ENCODE results near the gene TUBB4B. TPM values are rescaled to one million over a fixed set of nuclear protein-coding genes. Genes with fewer than 3 reads are reported as not detected.

Gene TUBB4B
- total RNA-seq, 1 donor from 2014 or later = 357 TPM

GRCh38 chr9:137271696-137272076, 30.6 kb downstream of the TUBB4B start:
- no peak for DNase-seq (ENCODE audit: low spot score)
- H3K4me3 Mint-ChIP-seq (ENCODE audit: low read depth) = no peak overlapping the region
- H3K9me3 Mint-ChIP-seq = no peaks in the 10 kb centered on the region
- no peaks in the 10 kb centered on the region for H3K27me3 Mint-ChIP-seq (ENCODE audit: low read depth)
- peaks cover 7% of the 10 kb centered on the region for H3K4me1 Mint-ChIP-seq (ENCODE audit: low read depth)
- intact Hi-C loops (cut with micrococcal nuclease) = no loop called here
- no peak overlapping the region for H3K27ac Mint-ChIP-seq
- H3K36me3 Mint-ChIP-seq (ENCODE audit: low read depth) = peaks cover 32% of the 10 kb centered on the region

DNA sequence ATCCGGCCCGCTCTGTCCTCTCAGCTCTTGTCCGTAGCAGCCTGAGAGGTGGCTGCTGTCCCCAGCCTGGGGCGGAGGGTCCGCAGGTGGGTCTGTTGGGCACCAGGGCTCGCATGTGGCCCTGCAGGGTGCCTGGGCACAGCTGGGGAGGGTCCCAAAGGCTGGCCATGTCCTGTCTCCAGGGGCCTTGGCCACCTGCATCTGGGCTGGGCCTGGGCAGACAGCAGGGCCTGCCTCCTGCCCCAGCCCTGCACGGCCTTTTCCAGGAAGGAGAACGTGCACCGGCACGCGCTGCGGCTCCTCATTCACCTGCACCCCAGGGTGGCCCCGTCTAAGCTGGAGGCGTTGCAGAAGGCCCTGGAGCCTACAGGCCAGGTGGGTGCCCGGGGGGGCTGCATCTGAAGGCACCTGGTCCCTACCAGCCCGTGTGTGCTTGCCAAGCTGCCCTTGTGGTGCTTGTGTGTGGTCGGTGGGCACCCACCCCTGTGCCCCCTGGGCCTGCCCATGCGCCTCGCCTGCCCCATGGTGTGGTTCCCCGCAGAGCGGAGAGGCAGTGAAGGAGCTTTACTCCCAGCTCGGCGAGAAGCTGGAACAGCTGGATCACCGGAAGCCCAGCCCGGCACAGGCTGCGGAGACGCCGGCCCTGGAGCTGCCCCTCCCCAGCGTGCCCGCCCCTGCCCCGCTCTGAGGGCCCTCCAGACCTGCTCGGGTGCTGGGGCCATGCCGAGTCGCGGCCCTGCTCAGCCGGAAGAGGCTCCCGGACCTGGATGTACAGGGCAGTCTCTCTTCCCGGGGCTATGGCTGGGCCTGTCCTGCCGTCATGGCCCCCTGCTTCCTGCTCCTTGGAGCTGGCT, 31.4 kb downstream of the TUBB4B start:
- intact Hi-C loops (cut with micrococcal nuclease) = no loop called here
- no peak for DNase-seq (ENCODE audit: low spot score)
- Mint-ChIP-seq H3K9me3 (no peaks in the 10 kb centered on the region), H3K4me1 (ENCODE audit: low read depth) (peaks cover 11% of the 10 kb centered on the region), H3K4me3 (ENCODE audit: low read depth) (no peak overlapping the region), H3K27me3 (ENCODE audit: low read depth) (no peaks in the 10 kb centered on the region), H3K36me3 (ENCODE audit: low read depth) (peaks cover 30% of the 10 kb centered on the region), H3K27ac (no peak overlapping the region)

DNA sequence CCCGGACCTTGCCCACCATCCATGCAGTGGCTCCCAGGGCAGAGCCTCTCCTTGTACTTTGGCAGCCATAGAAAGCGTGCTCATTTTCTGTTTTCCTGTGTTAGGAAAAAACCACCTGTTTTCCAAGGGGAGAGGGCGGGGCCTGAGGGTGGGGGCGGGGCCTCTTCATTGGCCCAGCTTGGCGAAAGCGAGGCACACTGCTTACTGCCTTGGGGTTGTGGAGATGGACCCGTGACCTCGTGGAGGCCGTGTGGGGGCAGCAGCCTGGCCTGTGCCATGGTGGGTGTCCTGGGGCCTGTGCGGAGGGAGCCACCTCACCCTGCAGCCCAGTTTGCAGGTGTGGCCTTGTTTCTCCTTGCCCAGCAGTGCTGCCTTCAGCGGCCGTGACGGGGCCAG, 32.0 kb downstream of the TUBB4B start:
- intact Hi-C loops (cut with micrococcal nuclease) = no loop called here
- H3K27me3 Mint-ChIP-seq (ENCODE audit: low read depth) = no peaks in the 10 kb centered on the region
- H3K4me3 Mint-ChIP-seq (ENCODE audit: low read depth) = no peak overlapping the region
- H3K27ac Mint-ChIP-seq = no peak overlapping the region
- H3K9me3 Mint-ChIP-seq = no peaks in the 10 kb centered on the region
- H3K36me3 Mint-ChIP-seq (ENCODE audit: low read depth) = peaks cover 26% of the 10 kb centered on the region
- H3K4me1 Mint-ChIP-seq (ENCODE audit: low read depth) = peaks cover 11% of the 10 kb centered on the region
- DNase-seq (ENCODE audit: low spot score) = no peak

GRCh38 chr9:137273611-137274320, 32.7 kb downstream of the TUBB4B start:
- Mint-ChIP-seq H3K4me1 (ENCODE audit: low read depth) (peaks cover 11% of the 10 kb centered on the region), H3K27me3 (ENCODE audit: low read depth) (no peaks in the 10 kb centered on the region), H3K27ac (no peak overlapping the region), H3K9me3 (no peaks in the 10 kb centered on the region), H3K36me3 (ENCODE audit: low read depth) (peaks cover 22% of the 10 kb centered on the region), H3K4me3 (ENCODE audit: low read depth) (no peak overlapping the region)
- intact Hi-C loops (cut with micrococcal nuclease) = no loop called here
- DNase-seq (ENCODE audit: low spot score) = no peak

- Mint-ChIP-seq H3K36me3 (ENCODE audit: low read depth) (peaks cover 13% of the 10 kb centered on the region), H3K27ac (peak overlapping the region; percentile 29), H3K9me3 (no peaks in the 10 kb centered on the region), H3K4me1 (ENCODE audit: low read depth) (peaks cover 9% of the 10 kb centered on the region), H3K27me3 (ENCODE audit: low read depth) (no peaks in the 10 kb centered on the region), H3K4me3 (ENCODE audit: low read depth) (no peak overlapping the region)
- DNase-seq (ENCODE audit: low spot score) = no peak
- intact Hi-C loops (cut with micrococcal nuclease) = no loop called here
Observed at GRCh38 chr9:137275203-137275587, 34.1 kb downstream of the TUBB4B start.

GRCh38 chr9:137275588-137276472, 34.7 kb downstream of the TUBB4B start:
- peaks cover 9% of the 10 kb centered on the region for H3K4me1 Mint-ChIP-seq (ENCODE audit: low read depth)
- peak overlapping the region; percentile 29 for H3K27ac Mint-ChIP-seq
- intact Hi-C loops (cut with micrococcal nuclease) = no loop called here
- H3K36me3 Mint-ChIP-seq (ENCODE audit: low read depth) = peaks cover 14% of the 10 kb centered on the region
- H3K4me3 Mint-ChIP-seq (ENCODE audit: low read depth) = no peak overlapping the region
- DNase-seq (ENCODE audit: low spot score) = no peak
- H3K9me3 Mint-ChIP-seq = no peaks in the 10 kb centered on the region
- no peaks in the 10 kb centered on the region for H3K27me3 Mint-ChIP-seq (ENCODE audit: low read depth)

DNA sequence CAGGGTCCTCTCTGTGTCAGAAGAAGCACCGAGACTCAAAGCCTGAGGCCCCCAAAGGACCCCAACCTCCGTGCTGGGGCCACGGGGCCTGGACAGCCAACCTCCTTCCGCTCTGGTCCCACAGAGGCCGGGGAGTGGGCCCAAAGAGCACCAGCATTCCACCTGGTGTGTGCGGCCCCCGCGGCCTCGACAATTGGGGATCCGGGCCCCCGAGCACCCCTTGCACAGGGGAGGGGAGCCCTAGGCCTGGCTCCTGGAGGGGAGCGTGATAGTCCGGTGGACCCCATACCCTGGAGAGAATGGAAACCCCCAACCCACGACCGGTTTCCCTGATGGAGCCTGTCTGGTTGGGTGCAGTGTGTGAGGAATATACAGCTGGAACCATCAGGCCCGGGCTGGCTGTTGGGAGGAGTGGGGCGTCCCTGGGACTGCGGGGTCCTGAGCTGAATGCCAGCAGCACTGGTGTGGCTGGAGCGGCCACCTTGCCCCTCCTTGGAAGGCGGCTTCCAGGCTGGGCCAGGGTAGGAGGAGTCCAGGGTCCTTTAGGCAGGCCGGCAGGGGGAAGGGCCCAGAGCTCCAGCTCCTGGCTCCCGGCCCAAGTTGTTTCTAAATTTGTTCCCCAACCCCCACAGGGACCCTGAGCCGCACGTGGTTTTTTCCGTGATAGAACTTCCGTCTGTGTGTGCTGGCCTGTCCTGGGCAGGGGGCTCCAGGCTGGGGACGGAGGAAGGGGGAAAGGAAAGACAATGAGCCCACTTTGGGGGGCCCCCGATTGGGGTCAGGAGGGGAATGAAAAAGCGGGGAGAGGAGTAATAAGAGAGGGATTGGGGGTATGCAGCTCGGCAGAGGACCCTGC, 35.6 kb downstream of the TUBB4B start:
- peak overlapping the region; percentile 74 for H3K4me3 Mint-ChIP-seq (ENCODE audit: low read depth)
- intact Hi-C loops (cut with micrococcal nuclease) = no loop called here
- no peaks in the 10 kb centered on the region for H3K27me3 Mint-ChIP-seq (ENCODE audit: low read depth)
- peaks cover 9% of the 10 kb centered on the region for H3K36me3 Mint-ChIP-seq (ENCODE audit: low read depth)
- no peak for DNase-seq (ENCODE audit: low spot score)
- peak overlapping the region; percentile 85 for H3K27ac Mint-ChIP-seq
- no peaks in the 10 kb centered on the region for H3K9me3 Mint-ChIP-seq
- peaks cover 5% of the 10 kb centered on the region for H3K4me1 Mint-ChIP-seq (ENCODE audit: low read depth)

- Mint-ChIP-seq H3K36me3 (ENCODE audit: low read depth) (peaks cover 10% of the 10 kb centered on the region), H3K27ac (peak within 1 kb of the TSS; percentile 85), H3K9me3 (no peaks in the 10 kb centered on the region), H3K27me3 (ENCODE audit: low read depth) (no peaks in the 10 kb centered on the region), H3K4me1 (ENCODE audit: low read depth) (peaks cover 5% of the 10 kb centered on the region), H3K4me3 (ENCODE audit: low read depth) (peak within 1 kb of the TSS; percentile 89)
- DNase-seq (ENCODE audit: low spot score) = peak; percentile 48
- intact Hi-C loops (cut with micrococcal nuclease) = no loop called here
Observed at GRCh38 chr9:137277329-137278041, 36.4 kb downstream of the TUBB4B start, which contains the start of gene TOR4A. Gene TOR4A (plus strand): TSS chr9:137277726. CDS start chr9:137278690, 964 bp downstream.

DNA sequence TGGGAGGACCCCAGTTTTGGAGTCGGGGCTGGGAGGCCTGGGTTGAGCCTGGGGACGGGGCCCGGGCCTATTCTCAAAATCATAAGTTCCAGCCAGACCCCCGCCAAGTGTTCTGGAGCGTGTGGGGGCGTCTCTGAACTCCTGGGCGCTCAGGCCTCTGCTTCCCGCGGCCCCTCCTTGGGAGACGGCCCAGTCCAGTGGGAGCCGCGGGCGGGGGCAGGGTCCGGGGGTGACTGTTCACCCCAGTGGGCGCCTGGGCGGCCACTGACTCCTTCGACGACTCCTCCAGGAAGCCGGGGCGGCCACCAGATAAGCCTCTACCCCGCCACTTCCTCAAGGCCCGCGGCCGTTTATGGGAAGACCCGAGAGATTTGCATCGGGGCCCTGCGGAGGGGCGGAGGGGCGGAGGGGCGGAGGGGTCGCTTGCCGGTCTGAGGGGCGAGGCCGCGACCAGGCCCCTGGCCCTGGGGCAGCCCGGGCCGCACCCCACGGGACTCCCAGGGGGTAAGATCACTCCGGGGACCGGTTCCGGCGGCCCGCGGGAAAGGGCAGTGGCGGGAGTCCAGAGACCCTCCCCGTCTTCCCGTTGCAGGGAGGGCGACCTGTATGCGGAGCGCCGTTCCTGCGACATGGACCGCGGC, 37.1 kb downstream of the TUBB4B start:
- DNase-seq (ENCODE audit: low spot score) = no peak
- intact Hi-C loops (cut with micrococcal nuclease) = no loop called here
- H3K4me1 Mint-ChIP-seq (ENCODE audit: low read depth) = peaks cover 8% of the 10 kb centered on the region
- H3K36me3 Mint-ChIP-seq (ENCODE audit: low read depth) = peaks cover 12% of the 10 kb centered on the region
- H3K4me3 Mint-ChIP-seq (ENCODE audit: low read depth) = peak overlapping the region; percentile 89
- H3K27ac Mint-ChIP-seq = peak overlapping the region; percentile 68
- no peaks in the 10 kb centered on the region for H3K27me3 Mint-ChIP-seq (ENCODE audit: low read depth)
- H3K9me3 Mint-ChIP-seq = no peaks in the 10 kb centered on the region

DNA sequence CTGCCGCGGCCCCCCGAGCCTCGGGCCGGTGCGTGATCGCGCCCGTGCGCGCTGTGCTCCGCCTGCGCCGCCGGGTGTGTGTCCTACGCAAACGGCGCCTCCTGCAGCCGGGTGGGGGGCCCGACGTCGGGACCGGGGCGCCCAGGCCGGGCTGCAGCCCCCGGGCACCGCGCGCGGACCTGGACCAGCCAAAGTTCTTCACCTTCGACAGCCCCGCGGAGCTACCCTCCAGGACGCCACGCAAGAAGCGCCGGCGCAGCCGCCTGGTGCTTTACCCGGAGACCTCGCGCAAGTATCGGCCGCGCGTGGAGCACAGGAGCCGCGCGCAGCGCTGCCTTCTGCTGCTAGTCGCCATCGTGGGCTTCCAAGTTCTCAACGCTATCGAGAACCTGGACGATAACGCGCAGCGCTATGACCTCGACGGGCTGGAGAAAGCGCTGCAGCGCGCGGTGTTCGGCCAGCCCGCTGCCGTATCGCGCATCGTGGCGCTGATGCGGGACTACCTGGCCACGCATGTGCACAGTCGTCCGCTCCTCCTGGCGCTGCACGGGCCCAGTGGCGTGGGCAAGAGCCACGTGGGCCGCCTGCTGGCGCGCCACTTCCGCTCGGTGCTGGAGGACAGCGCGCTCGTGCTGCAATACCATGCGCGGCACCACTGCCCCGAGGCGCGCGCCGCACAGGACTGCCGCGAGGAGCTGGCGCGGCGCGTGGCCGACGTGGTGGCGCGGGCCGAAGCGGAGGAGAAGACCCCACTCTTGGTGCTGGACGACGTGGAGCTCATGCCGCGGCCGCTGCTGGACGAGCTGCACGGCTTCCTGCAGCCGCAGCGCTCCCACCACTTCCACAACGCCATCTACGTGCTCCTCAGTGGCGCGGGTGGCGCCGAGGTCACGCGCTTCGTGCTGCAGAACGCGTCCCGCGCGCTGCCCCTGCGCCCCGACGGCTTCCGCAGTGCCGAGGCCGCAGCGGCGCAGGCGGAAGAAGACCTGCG, 37.9 kb downstream of the TUBB4B start:
- no peaks in the 10 kb centered on the region for H3K9me3 Mint-ChIP-seq
- peaks cover 10% of the 10 kb centered on the region for H3K36me3 Mint-ChIP-seq (ENCODE audit: low read depth)
- no peak overlapping the region for H3K4me3 Mint-ChIP-seq (ENCODE audit: low read depth)
- H3K27me3 Mint-ChIP-seq (ENCODE audit: low read depth) = no peaks in the 10 kb centered on the region
- no peak overlapping the region for H3K27ac Mint-ChIP-seq
- DNase-seq (ENCODE audit: low spot score) = no peak
- H3K4me1 Mint-ChIP-seq (ENCODE audit: low read depth) = peaks cover 8% of the 10 kb centered on the region
- intact Hi-C loops (cut with micrococcal nuclease) = no loop called here

Measured in activated T-helper 2 cell treated with anti-CD3 and anti-CD28 coated beads, Interferon-gamma antibody, Interleukin-2, Interleukin-4, amounts not matched to agents 10 μg/mL and 5 μg/mL and 100 μg/mL, durations not matched to agents 14 hours and 24 hours and 36 hours (primary cell).